GM12872 (cell line): Measurements from ENCODE around the gene SERTAD4.

Source experiments
- TF ChIP-seq, protein P1 (sequence below): IDR thresholded peaks from 3 replicates; pipeline ENCODE4 v1.5.1; 2011; ENCODE audit warnings: low read depth, mild to moderate bottlenecking, low read length, moderate library complexity; ENCODE audit not compliant: insufficient read depth

Gene SERTAD4

GRCh38 chr1:210291786-210292230 lies 59.2 kb downstream of the SERTAD4 start:
- TF ChIP-seq, protein P1, sequence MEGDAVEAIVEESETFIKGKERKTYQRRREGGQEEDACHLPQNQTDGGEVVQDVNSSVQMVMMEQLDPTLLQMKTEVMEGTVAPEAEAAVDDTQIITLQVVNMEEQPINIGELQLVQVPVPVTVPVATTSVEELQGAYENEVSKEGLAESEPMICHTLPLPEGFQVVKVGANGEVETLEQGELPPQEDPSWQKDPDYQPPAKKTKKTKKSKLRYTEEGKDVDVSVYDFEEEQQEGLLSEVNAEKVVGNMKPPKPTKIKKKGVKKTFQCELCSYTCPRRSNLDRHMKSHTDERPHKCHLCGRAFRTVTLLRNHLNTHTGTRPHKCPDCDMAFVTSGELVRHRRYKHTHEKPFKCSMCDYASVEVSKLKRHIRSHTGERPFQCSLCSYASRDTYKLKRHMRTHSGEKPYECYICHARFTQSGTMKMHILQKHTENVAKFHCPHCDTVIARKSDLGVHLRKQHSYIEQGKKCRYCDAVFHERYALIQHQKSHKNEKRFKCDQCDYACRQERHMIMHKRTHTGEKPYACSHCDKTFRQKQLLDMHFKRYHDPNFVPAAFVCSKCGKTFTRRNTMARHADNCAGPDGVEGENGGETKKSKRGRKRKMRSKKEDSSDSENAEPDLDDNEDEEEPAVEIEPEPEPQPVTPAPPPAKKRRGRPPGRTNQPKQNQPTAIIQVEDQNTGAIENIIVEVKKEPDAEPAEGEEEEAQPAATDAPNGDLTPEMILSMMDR = no peak

DNA sequence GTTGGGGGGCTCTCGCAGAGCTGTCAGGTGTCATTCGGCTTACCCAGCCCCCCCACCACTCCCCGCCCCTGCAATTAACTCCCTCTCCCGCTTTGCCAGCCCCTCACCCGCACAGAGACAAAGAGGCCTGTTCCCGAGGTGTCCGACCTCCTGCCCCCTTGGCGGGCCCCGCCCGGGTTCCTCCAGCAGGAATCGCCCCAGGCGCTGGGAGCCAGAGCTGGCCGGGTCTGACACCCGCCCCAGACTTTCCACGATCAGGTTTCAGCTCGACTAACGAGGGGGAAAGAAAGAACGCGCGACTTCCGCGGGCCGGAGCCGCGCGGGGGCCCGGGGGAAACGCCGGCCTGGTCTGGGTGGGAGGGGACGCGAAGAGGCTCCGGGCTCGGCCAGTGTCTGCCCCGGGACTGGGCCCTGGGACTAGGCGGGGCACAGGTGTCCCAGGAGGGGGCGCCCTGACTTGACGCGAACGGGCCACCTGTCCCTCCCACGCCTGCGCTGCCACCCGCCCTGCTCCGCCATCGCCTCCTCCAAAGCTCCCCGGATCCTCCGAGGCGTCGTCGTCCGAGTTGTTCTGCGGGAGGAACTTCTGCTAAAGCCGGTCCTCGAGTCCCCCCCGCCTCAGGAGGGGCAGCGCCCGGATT lies 59.8 kb downstream of the SERTAD4 start:
- TF ChIP-seq, protein P1 = no peak

- TF ChIP-seq, protein P1 = no peak
Measured at GRCh38 chr1:210293171-210293607, 60.6 kb downstream of the SERTAD4 start.

DNA sequence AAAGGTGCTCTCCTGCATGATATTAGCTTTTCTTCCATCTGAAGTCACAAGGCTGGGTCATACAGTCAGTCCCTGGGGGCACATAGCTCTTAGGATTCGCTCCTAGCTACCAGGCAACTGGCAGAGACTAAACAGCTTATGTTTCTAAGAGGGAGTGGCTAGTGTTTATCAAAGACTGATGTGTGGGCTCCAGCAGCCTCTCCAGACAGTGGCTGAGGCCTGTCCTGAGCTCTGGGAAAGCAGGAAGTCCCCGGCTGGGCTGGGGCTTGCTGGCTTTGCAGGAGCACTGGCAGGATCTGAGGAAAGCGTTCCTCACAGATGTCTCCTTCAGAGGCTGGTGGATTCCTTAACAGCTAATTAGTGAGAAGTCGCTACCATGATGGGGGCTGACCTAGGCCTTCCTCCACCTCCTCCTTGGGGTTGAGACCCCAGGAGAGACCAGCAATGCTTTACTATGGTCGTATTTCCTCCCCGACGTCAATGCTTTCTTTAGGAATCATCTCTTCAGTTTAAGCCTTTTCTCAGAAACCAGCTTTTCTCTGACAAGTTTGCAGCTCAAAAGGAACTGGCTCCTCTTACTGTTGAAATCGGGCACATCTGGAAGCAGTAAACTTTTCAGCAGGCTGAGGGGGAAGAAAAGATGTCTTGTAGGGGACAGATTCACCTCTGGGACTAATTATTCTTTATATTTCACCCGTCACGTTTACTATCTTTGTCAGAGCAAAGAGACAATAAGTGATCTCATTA lies 62.6 kb downstream of the SERTAD4 start:
- TF ChIP-seq, protein P1 = no peak
